HepG2 (cell line): ENCODE results near the gene RAB3IP. TPM values are rescaled to one million over a fixed set of nuclear protein-coding genes. Genes with fewer than 3 reads are reported as not detected.

Source experiments
- CSRNP2 ChIP-seq: sonication (generic); formaldehyde crosslinking; conservative IDR thresholded peaks from 2 replicates; pipeline ENCODE4 v1.8.0; 2022; ENCODE audit warnings: low read depth, missing genetic modification reagents
- DPF2 ChIP-seq: sonication (generic); formaldehyde crosslinking; IDR thresholded peaks from 2 replicates; pipeline ENCODE4 v1.4.0; 2020; ENCODE audit warnings: mild to moderate bottlenecking, low read depth, missing genetic modification reagents, borderline replicate concordance
- GATAD2A ChIP-seq: IDR thresholded peaks from 2 replicates; pipeline ENCODE4 v1.6.1; 2016
- HNRNPLL ChIP-seq: fragments of 200-400 bp; formaldehyde crosslinking; IDR thresholded peaks from 2 replicates; pipeline ENCODE4 v1.6.1; 2017; ENCODE audit warnings: mild to moderate bottlenecking, low read depth, low read length; ENCODE audit not compliant: poor library complexity, severe bottlenecking
- POGZ ChIP-seq: sonication (generic); formaldehyde crosslinking; IDR thresholded peaks from 2 replicates; pipeline ENCODE4 v1.4.0; 2020; ENCODE audit warnings: mild to moderate bottlenecking, missing genetic modification reagents
- PRDM4 ChIP-seq: sonication (generic); formaldehyde crosslinking; IDR thresholded peaks from 2 replicates; pipeline ENCODE4 v1.9.0; 2021; ENCODE audit warnings: missing genetic modification reagents, borderline replicate concordance
- ZBTB39 ChIP-seq: sonication (generic); formaldehyde crosslinking; IDR thresholded peaks from 2 replicates; pipeline ENCODE4 v1.5.0; 2020; ENCODE audit warnings: missing genetic modification reagents
- ZBTB42 ChIP-seq: sonication (generic); formaldehyde crosslinking; IDR thresholded peaks from 2 replicates; pipeline ENCODE4 v1.5.0; 2020; ENCODE audit warnings: mild to moderate bottlenecking, missing genetic modification reagents
- ZFP36L2 ChIP-seq: sonication (generic); formaldehyde crosslinking; IDR thresholded peaks from 2 replicates; pipeline ENCODE4 v1.4.0; 2020; ENCODE audit warnings: missing genetic modification reagents
- ZNF225 ChIP-seq: sonication (generic); formaldehyde crosslinking; IDR thresholded peaks from 2 replicates; pipeline ENCODE4 v1.4.0; 2020; ENCODE audit warnings: mild to moderate bottlenecking, missing genetic modification reagents
- ZNF263 ChIP-seq: sonication (generic); formaldehyde crosslinking; IDR thresholded peaks from 2 replicates; pipeline ENCODE4 v1.4.0; 2020; ENCODE audit warnings: missing genetic modification reagents
- ZNF501 ChIP-seq: sonication (generic); formaldehyde crosslinking; IDR thresholded peaks from 2 replicates; pipeline ENCODE4 v1.5.1; 2020; ENCODE audit warnings: mild to moderate bottlenecking, moderate library complexity, missing genetic modification reagents
- ZNF577 ChIP-seq: sonication (generic); formaldehyde crosslinking; IDR thresholded peaks from 2 replicates; pipeline ENCODE4 v1.4.0; 2020; ENCODE audit warnings: mild to moderate bottlenecking, low read depth, missing genetic modification reagents, borderline replicate concordance
- ZNF609 ChIP-seq: sonication (generic); formaldehyde crosslinking; IDR thresholded peaks from 2 replicates; pipeline ENCODE4 v1.4.0; 2020; ENCODE audit warnings: mild to moderate bottlenecking, missing genetic modification reagents, borderline replicate concordance
- ZNF674 ChIP-seq: sonication (generic); formaldehyde crosslinking; IDR thresholded peaks from 2 replicates; pipeline ENCODE4 v1.5.0; 2020; ENCODE audit warnings: low read depth, mild to moderate bottlenecking, missing genetic modification reagents
- ZNF720 ChIP-seq: sonication (generic); formaldehyde crosslinking; IDR thresholded peaks from 2 replicates; pipeline ENCODE4 v1.4.0; 2020; ENCODE audit warnings: missing genetic modification reagents
- ZZZ3 ChIP-seq: sonication (generic); formaldehyde crosslinking; IDR thresholded peaks from 2 replicates; pipeline ENCODE4 v1.4.0; 2020; ENCODE audit warnings: missing genetic modification reagents, mild to moderate bottlenecking, borderline replicate concordance
- polyA plus RNA-seq, 8 experiments: library from polyadenylated mRNA; depleted of rRNA in 3 of 8; stranded (reverse) in 7 of 8; unstranded in 1 of 8; fragments of >200 nt; fragmentation: Illumina TruSeq in 4 of 8; extraction: Trizol in 4 of 8; gene quantifications; 2 replicates each; pipeline versions ENCODE4 v1.2.1 to v1.2.3, GENCODE V29; 2011 to 2016; ENCODE audit warnings: low read depth in 4 of 8, missing spikeins in 1 of 8, mixed read lengths in 1 of 8; ENCODE audit not compliant: insufficient read depth in 1 of 8
- total RNA-seq, 5 experiments: library from RNA; depleted of rRNA; stranded (reverse); fragments of >200 nt; fragmentation: Illumina TruSeq; extraction: Trizol; gene quantifications; 2 replicates each; pipeline ENCODE4 v1.2.3, GENCODE V29; 2016; ENCODE audit warnings: low read depth in 1 of 5

The RAB3IP gene
- total and polyA plus RNA-seq, 2 of the 13 experiments (the other 11 are each of a cell fraction or from before 2014, with no cell fraction given): 33.6 to 41.1 TPM

GRCh38 chr12:69738351-69739286, at the start of gene RAB3IP (continued):
- no peak for TF ChIP-seq PRDM4 (CRISPR knock-in tag)
- no peak for TF ChIP-seq CSRNP2
- 0 out of 2 replicates have a peak, but pooled peaks have one; percentile 13 for TF ChIP-seq GATAD2A
- TF ChIP-seq ZNF577 (CRISPR knock-in tag): no peak
- TF ChIP-seq ZNF225 (CRISPR knock-in tag): no peak
- TF ChIP-seq ZZZ3 (CRISPR knock-in tag): no peak
- 0 out of 2 replicates have a peak, but pooled peaks have one; percentile 42 for TF ChIP-seq ZNF674 (CRISPR knock-in tag)
- no peak for TF ChIP-seq ZNF720 (CRISPR knock-in tag)
- peak; percentile 10; the same call in 1 of the 2 replicates for TF ChIP-seq POGZ (CRISPR knock-in tag)
- no peak for TF ChIP-seq ZNF501
- no peak for TF ChIP-seq ZNF609
- peak; percentile 63 for TF ChIP-seq HNRNPLL
- no peak for TF ChIP-seq ZNF263 (CRISPR knock-in tag)
- no peak for TF ChIP-seq DPF2 (CRISPR knock-in tag)
- no peak for TF ChIP-seq ZBTB42 (CRISPR knock-in tag)
- TF ChIP-seq ZFP36L2 (CRISPR knock-in tag): no peak
- no peak for TF ChIP-seq ZBTB39
